Endothelial cell of umbilical vein (primary cell): ENCODE results near the gene DISP2. TPM values are rescaled to one million over a fixed set of nuclear protein-coding genes. Genes with fewer than 3 reads are reported as not detected.

Experiments used
- BruUV-seq: library from RNA; stranded (reverse); fragments of 400-500 nt; replicated peaks from 2 replicates; lab custom pipeline; 2021; lab: Mats Ljungman, UMichigan
- CTCF ChIA-PET: fragments of 300-600, 350-600 bp; sonication (Branson Sonifier 250); formaldehyde crosslinking; loops from one replicate; lab custom pipeline; 2021; ENCODE audit warnings: antibody characterized with exemption, inconsistent platforms; lab: Charles Lee
- POLR2A ChIA-PET: fragments of 300-600, 350-600 bp; sonication (Branson Sonifier 250); formaldehyde crosslinking; loops from one replicate; lab custom pipeline; 2021; ENCODE audit warnings: antibody characterized with exemption, inconsistent platforms; lab: Charles Lee
- DNase-seq: peaks from one replicate; pipeline ENCODE4 v3.0.0-alpha.2; 2011; ENCODE audit warnings: low read depth, low spot score
- FAIRE-seq: peaks from 2 replicates; lab custom pipeline; 2011; peaks lifted over from hg19 to GRCh38; lab: Jason Lieb, UNC
- H2AFZ ChIP-seq: 2 replicates; pipeline ENCODE4 v1.6.0; 2012; ENCODE audit warnings: low read depth, low read length, control low read depth, inconsistent platforms
- H3K27ac ChIP-seq: 2 replicates; pipeline ENCODE4 v1.5.1; 2011; ENCODE audit warnings: low read depth, mild to moderate bottlenecking, control low read depth, low read length, moderate library complexity; ENCODE audit not compliant: insufficient read depth
- H3K27me3 ChIP-seq, 2 experiments: 2 replicates each; pipeline versions ENCODE4 v1.6.0 to v1.6.1; 2011; ENCODE audit warnings: low read length in 2 of 2, mixed read lengths in 1 of 2; ENCODE audit not compliant: control insufficient read depth in 2 of 2, insufficient read depth in 2 of 2
- H3K36me3 ChIP-seq, 2 experiments: 2 replicates in 1 of 2; 3 replicates in 1 of 2; pipeline ENCODE4 v1.5.1; 2011; ENCODE audit warnings: low read length in 2 of 2, mild to moderate bottlenecking in 1 of 2, moderate library complexity in 1 of 2; ENCODE audit not compliant: control insufficient read depth in 2 of 2, insufficient read depth in 2 of 2; ENCODE audit errors: extremely low read depth in 1 of 2
- H3K4me1 ChIP-seq: 3 replicates; pipeline ENCODE4 v1.5.1; 2011; ENCODE audit warnings: mild to moderate bottlenecking, low read length; ENCODE audit not compliant: control insufficient read depth, insufficient read depth; ENCODE audit errors: extremely low read depth
- H3K4me2 ChIP-seq: 2 replicates; pipeline ENCODE4 v1.6.1; 2011; ENCODE audit warnings: low read length, control low read depth, mixed read lengths; ENCODE audit not compliant: insufficient read depth
- H3K4me3 ChIP-seq, 3 experiments: fragments of 200-600 bp in 1 of 3; sonication (generic), shearing (Covaris generic) in 1 of 3; replicated peaks in 1 of 3; 2 replicates each; pipeline ENCODE4 v1.5.1; 2011 to 2016; ENCODE audit warnings: control low read depth in 3 of 3, low read length in 3 of 3, mild to moderate bottlenecking in 2 of 3, inconsistent platforms in 1 of 3, low read depth in 1 of 3, moderate library complexity in 1 of 3; ENCODE audit not compliant: insufficient read depth in 1 of 3
- H3K79me2 ChIP-seq: 2 replicates; pipeline ENCODE4 v1.6.0; 2012; ENCODE audit warnings: low read length, inconsistent platforms; ENCODE audit not compliant: control insufficient read depth, insufficient read depth
- H3K9ac ChIP-seq: replicated peaks from 2 replicates; pipeline ENCODE3; 2011; ENCODE audit warnings: low read length, control low read depth; ENCODE audit not compliant: insufficient read depth; ENCODE audit errors: extremely low read depth
- H3K9me1 ChIP-seq: replicated peaks from 3 replicates; pipeline ENCODE4 v1.6.0; 2011; ENCODE audit warnings: mild to moderate bottlenecking, low read length; ENCODE audit not compliant: control insufficient read depth, insufficient read depth; ENCODE audit errors: extremely low read depth
- H3K9me3 ChIP-seq: replicated peaks from 2 replicates; pipeline ENCODE4 v1.5.1; 2012; ENCODE audit warnings: low read length, inconsistent platforms; ENCODE audit not compliant: control insufficient read depth, insufficient read depth
- H4K20me1 ChIP-seq: replicated peaks from 2 replicates; pipeline ENCODE3; 2011; ENCODE audit warnings: mild to moderate bottlenecking, low read length; ENCODE audit not compliant: control insufficient read depth, insufficient read depth; ENCODE audit errors: extremely low read depth
- EZH2 ChIP-seq: IDR thresholded peaks from 2 replicates; pipeline ENCODE4 v1.6.1; 2012; ENCODE audit warnings: borderline replicate concordance, low read depth, mild to moderate bottlenecking, moderate library complexity, low read length, inconsistent platforms; ENCODE audit not compliant: severe bottlenecking
- FOS ChIP-seq: IDR thresholded peaks from 2 replicates; pipeline ENCODE4 v1.6.1; 2011; ENCODE audit warnings: mild to moderate bottlenecking, low read length, moderate library complexity, borderline replicate concordance; ENCODE audit not compliant: insufficient read depth
- GATA2 ChIP-seq: IDR thresholded peaks from 2 replicates; pipeline ENCODE4 v1.7.0; 2011; ENCODE audit warnings: low read depth, mild to moderate bottlenecking, moderate library complexity, mixed read lengths, low read length; ENCODE audit not compliant: insufficient read length, insufficient read depth
- JUN ChIP-seq: IDR thresholded peaks from 2 replicates; pipeline ENCODE4 v1.6.1; 2011; ENCODE audit warnings: borderline replicate concordance, low read depth; ENCODE audit not compliant: insufficient read length, insufficient read depth
- MAX ChIP-seq: IDR thresholded peaks from 2 replicates; pipeline ENCODE4 v1.6.1; 2011; ENCODE audit not compliant: insufficient read depth, insufficient read length
- MYC ChIP-seq: IDR thresholded peaks from one replicate; pipeline ENCODE4 v1.6.1; 2011; ENCODE audit warnings: mild to moderate bottlenecking, low read depth, low read length
- POLR2A ChIP-seq: IDR thresholded peaks from 2 replicates; pipeline ENCODE4 v1.6.1; 2012; ENCODE audit warnings: low read depth, mild to moderate bottlenecking, control low read depth, low read length
- POLR2AphosphoS5 ChIP-seq: IDR thresholded peaks from 2 replicates; pipeline ENCODE4 v1.6.1; 2012; ENCODE audit warnings: low read depth, mild to moderate bottlenecking, control low read depth, low read length, moderate library complexity; ENCODE audit not compliant: insufficient read depth
- dilution Hi-C: fragments of 300-500 bp; cut with MboI; formaldehyde crosslinking; loops from one replicate; pipeline ENCODE4 v1.15.0; 2019; ENCODE audit warnings: low sequenced_read_pairs; ENCODE audit not compliant: extremely low pct_ligation_motif_present
- intact Hi-C: fragments of 100-400 bp; cut with micrococcal nuclease; formaldehyde crosslinking; loops from one replicate; pipeline ENCODE4 v1.10.0; 2022
- polyA plus RNA-seq, 4 experiments: library from polyadenylated mRNA; depleted of rRNA in 3 of 4; stranded (reverse) in 3 of 4; unstranded in 1 of 4; fragments of >200 nt; gene quantifications; 2 replicates each; pipeline versions ENCODE4 v1.2.1 to v1.2.3, GENCODE V29; 2011 to 2012; ENCODE audit warnings: missing spikeins in 1 of 4
- total RNA-seq: library from RNA; stranded (reverse); gene quantifications from 2 replicates; pipeline ENCODE4 v1.2.3, GENCODE V29; 2021
- TF ChIP-seq, protein P1 (sequence below), 2 donors: IDR thresholded peaks; 1 replicate in 1 of 2; 2 replicates in 1 of 2; pipeline ENCODE4 v1.5.1; 2011; ENCODE audit warnings: low read length in 2 of 2, mild to moderate bottlenecking in 2 of 2, moderate library complexity in 2 of 2, control low read depth in 1 of 2, inconsistent platforms in 1 of 2, low read depth in 1 of 2; ENCODE audit not compliant: insufficient read depth in 1 of 2; ENCODE audit errors: extremely low read depth in 1 of 2

Gene DISP2
- total and polyA plus RNA-seq, 2 donors (not counting 3 experiments of a cell fraction or from before 2014, with no cell fraction given) = 0.10 to 1.2 TPM

DNA sequence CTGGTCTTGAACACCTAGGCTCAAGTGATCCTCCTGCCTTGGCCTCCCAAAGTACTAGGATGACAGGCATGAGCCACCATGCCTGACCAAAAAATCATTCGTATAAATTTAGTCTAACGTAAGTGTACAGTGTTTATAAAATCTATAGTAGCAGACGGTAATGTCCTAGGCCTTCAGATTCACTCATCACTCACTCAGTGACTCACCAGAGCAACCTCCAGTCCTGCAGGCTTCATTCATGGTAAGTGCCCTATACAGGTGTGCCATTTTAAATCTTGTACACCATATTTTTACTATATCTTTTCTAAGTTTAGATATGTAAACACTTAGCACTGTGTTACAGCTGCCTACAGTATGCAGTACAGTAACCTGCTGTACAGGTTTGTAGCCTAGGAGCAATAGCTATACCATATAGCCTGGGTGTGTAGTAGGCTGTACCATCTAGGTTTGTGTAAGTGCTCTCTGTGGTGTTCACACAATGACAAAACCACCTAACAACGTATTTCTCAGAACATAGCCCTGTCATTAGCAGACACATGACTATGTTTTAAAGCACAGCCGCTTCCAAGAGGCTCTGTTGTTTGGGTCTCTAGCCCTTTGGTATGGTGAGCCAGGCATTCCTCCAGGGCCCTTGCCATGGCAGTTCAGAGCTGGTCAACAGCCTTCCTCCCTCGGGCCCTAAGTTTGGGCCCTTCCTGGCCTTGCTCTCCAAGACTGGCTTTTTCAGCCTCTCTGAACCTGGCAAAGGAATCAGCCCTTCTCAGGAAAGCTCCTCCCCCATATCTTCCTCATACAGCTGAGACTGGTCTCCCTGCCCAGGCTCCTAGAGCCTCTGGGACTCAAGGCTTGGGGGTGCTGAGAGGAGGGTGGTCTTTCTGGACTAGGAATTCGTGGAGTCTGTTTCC, 15.4 kb upstream of the DISP2 start:
- Histone ChIP-seq H3K9ac (peak overlapping the region; percentile 58), H3K4me2 (peak overlapping the region; percentile 50)

More for the DNA sequence above, 15.4 kb upstream of the DISP2 start:
- H3K9me3 ChIP-seq = no peaks in the 10 kb centered on the region
- peak overlapping the region; percentile 96 for H3K27ac ChIP-seq
- dilution Hi-C loops = no loop called here
- no peaks in the 10 kb centered on the region for H4K20me1 ChIP-seq
- H2AFZ ChIP-seq = peak overlapping the region; percentile 6
- peaks cover 62% of the 10 kb centered on the region for H3K4me1 ChIP-seq
- H3K9me1 ChIP-seq = no peaks in the 10 kb centered on the region
- peaks cover 11% of the 10 kb centered on the region for H3K79me2 ChIP-seq
- FAIRE-seq = peak; percentile 53
- no peaks in the 10 kb centered on the region for H3K27me3 ChIP-seq
- TF ChIP-seq MYC (no peak), JUN (no peak), MAX (no peak), EZH2 (no peak), POLR2A (no peak), POLR2AphosphoS5 (no peak), FOS (no peak), GATA2 (no peak)
- TF ChIP-seq, protein P1, sequence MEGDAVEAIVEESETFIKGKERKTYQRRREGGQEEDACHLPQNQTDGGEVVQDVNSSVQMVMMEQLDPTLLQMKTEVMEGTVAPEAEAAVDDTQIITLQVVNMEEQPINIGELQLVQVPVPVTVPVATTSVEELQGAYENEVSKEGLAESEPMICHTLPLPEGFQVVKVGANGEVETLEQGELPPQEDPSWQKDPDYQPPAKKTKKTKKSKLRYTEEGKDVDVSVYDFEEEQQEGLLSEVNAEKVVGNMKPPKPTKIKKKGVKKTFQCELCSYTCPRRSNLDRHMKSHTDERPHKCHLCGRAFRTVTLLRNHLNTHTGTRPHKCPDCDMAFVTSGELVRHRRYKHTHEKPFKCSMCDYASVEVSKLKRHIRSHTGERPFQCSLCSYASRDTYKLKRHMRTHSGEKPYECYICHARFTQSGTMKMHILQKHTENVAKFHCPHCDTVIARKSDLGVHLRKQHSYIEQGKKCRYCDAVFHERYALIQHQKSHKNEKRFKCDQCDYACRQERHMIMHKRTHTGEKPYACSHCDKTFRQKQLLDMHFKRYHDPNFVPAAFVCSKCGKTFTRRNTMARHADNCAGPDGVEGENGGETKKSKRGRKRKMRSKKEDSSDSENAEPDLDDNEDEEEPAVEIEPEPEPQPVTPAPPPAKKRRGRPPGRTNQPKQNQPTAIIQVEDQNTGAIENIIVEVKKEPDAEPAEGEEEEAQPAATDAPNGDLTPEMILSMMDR (IDR thresholded peaks at IDR 0.05; ENCODE audit: extremely low read depth in 1 of 2, insufficient read depth in 1 of 2, low read depth in 1 of 2, low read length in 2 of 2) = no peak
- BruUV-seq = no TSS peak
- peak; percentile 15 for DNase-seq
- intact Hi-C loops = loop anchor here (1.0 kb wide), 3 partner anchors 21 to 80 kb away; no protein-coding TSS in a partner anchor
- no peaks in the 10 kb centered on the region for H3K36me3 ChIP-seq
- ChIA-PET CTCF (interaction anchor here (0.6 to 9.1 kb wide), 14 partner anchors 9 to 125 kb away, joined by 3 to 287 read pairs (median 18); partner anchors contain the start of genes DISP2 and INAFM2), POLR2A (interaction anchor here (1.2 kb wide), 1 partner anchor 14 kb away, joined by 3 read pairs; no protein-coding TSS in a partner anchor)
- no peak overlapping the region for H3K4me3 ChIP-seq
